CD4-positive, CD25-positive, alpha-beta regulatory T cell (primary cell): Measurements from ENCODE around the gene ALG9. TPM values are rescaled to one million over a fixed set of nuclear protein-coding genes. Genes with fewer than 3 reads are reported as not detected.

Experiments used
- ATAC-seq, 2 donors: fragments of 150-1000 bp; cut with Tn5 transposase; one replicate each; pipeline ENCODE4 v1.10.0; 2021; ENCODE audit warnings: low read depth in 2 of 2, moderate number of reproducible peaks in 2 of 2, moderate library complexity in 1 of 2
- DNase-seq, 3 donors: peaks; one replicate each; pipeline versions ENCODE4 v3.0.0 to v3.0.0-alpha.2; 2012 to 2022; ENCODE audit warnings: mixed read lengths in 1 of 3
- H3K27ac ChIP-seq: one replicate; pipeline ENCODE4 v1.7.0; 2013; ENCODE audit warnings: mild to moderate bottlenecking, low read length; ENCODE audit not compliant: insufficient read depth, poor library complexity, severe bottlenecking
- H3K27me3 ChIP-seq: one replicate; pipeline ENCODE4 v1.7.0; 2013; ENCODE audit warnings: low read length; ENCODE audit not compliant: control insufficient read depth, insufficient read depth
- H3K36me3 ChIP-seq: one replicate; pipeline ENCODE4 v1.7.0; 2013; ENCODE audit warnings: mild to moderate bottlenecking, low read length, moderate library complexity; ENCODE audit not compliant: control insufficient read depth, insufficient read depth
- H3K4me1 ChIP-seq: 2 replicates; pipeline ENCODE4 v1.7.0; 2013; ENCODE audit warnings: mild to moderate bottlenecking, low read length; ENCODE audit not compliant: insufficient read depth, control insufficient read depth, poor library complexity, severe bottlenecking
- H3K4me3 ChIP-seq: one replicate; pipeline ENCODE4 v1.7.0; 2013; ENCODE audit warnings: low read depth, mild to moderate bottlenecking, low read length, moderate library complexity
- H3K9me3 ChIP-seq, 2 experiments: 1 replicate in 1 of 2; 2 replicates in 1 of 2; pipeline ENCODE4 v1.7.0; 2013; ENCODE audit warnings: low read length in 2 of 2, mild to moderate bottlenecking in 1 of 2, moderate library complexity in 1 of 2; ENCODE audit not compliant: control insufficient read depth in 2 of 2
- H3K27ac Mint-ChIP-seq, 3 donors: one replicate each; pipeline ENCODE4 v1.8.0; 2020 to 2022; ENCODE audit warnings: mild to moderate bottlenecking in 3 of 3, mixed read lengths in 3 of 3, moderate library complexity in 2 of 3
- H3K27me3 Mint-ChIP-seq: one replicate; pipeline ENCODE4 v1.8.0; 2022; ENCODE audit warnings: mild to moderate bottlenecking, mixed read lengths
- H3K36me3 Mint-ChIP-seq: one replicate; pipeline ENCODE4 v1.8.0; 2020; ENCODE audit warnings: mixed read lengths
- H3K4me1 Mint-ChIP-seq, 4 donors: one replicate each; pipeline ENCODE4 v1.8.0; 2020 to 2022; ENCODE audit warnings: mixed read lengths in 4 of 4, mild to moderate bottlenecking in 1 of 4
- H3K4me3 Mint-ChIP-seq, 4 donors: one replicate each; pipeline ENCODE4 v1.8.0; 2020 to 2022; ENCODE audit warnings: mild to moderate bottlenecking in 4 of 4, mixed read lengths in 4 of 4, moderate library complexity in 3 of 4
- H3K9me3 Mint-ChIP-seq, 7 donors: one replicate each; pipeline ENCODE4 v1.8.0; 2020 to 2022; ENCODE audit warnings: mixed read lengths in 7 of 7, mild to moderate bottlenecking in 3 of 7, moderate library complexity in 2 of 7
- polyA plus RNA-seq, 4 donors: library from polyadenylated mRNA; unstranded; fragments of 300-500 nt; fragmentation: Illumina TruSeq; gene quantifications; one replicate each; pipeline ENCODE4 v1.2.3, GENCODE V29; 2021
- total RNA-seq: library from RNA; stranded (reverse); gene quantifications from one replicate; pipeline ENCODE4 v1.2.3, GENCODE V29; 2022

ALG9 gene
- total and polyA plus RNA-seq, 5 donors from 2014 or later: 13.9 to 30.6 (median 16.8) TPM

DNA sequence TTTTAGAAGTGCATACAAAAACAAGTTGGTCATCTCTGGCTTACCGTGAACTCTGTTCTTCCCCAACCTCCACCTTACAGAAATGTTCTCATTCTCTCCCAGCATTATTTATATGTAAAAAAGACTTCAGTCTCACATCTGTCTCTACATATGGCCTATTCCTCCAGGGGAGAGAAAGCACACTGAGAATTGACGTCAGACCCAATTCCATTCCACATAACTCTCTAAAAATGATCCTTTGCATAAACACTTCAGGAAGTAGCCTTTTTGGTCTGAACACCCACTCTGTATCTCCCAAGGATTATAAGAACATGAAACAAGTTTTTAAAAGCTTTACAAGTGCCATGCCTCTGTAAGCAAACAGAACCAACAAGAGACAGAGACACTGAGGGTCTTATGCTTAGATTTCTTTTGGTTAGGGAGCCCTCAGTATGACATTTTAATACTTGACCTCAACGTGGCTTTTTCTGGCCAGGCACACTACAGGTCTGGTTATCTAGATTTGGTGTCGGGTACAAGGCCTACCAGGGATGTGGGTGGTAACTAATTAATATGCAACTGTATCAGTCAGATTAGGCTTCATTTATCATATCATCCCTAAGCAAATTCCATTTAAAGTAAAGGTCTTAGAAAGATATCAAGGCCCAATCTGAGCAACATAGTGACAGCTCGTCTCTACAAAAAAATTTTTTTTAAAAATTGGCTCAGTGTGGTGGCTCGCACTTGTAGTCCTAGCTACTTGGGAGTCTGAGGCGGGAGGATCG, 56.6 kb downstream of the ALG9 start:
- no peak for ATAC-seq
- Histone ChIP-seq H3K9me3 (no peaks in the 10 kb centered on the region), H3K4me3 (no peak overlapping the region), H3K36me3 (peaks cover 3% of the 10 kb centered on the region), H3K27me3 (no peaks in the 10 kb centered on the region), H3K27ac (no peak overlapping the region), H3K4me1 (no peaks in the 10 kb centered on the region)
- DNase-seq: no peak
- peak overlapping the region in 2 of 3 donors; percentile 8 to 52 for H3K27ac Mint-ChIP-seq
- peaks cover 21% of the 10 kb centered on the region for H3K36me3 Mint-ChIP-seq
- no peaks in the 10 kb centered on the region for H3K9me3 Mint-ChIP-seq
- peaks cover 3 to 13% (median 9%) of the 10 kb centered on the region in 4 donors for H3K4me1 Mint-ChIP-seq
- H3K27me3 Mint-ChIP-seq: no peaks in the 10 kb centered on the region
- peak overlapping the region in 1 of 4 donors; percentile 78 for H3K4me3 Mint-ChIP-seq

DNA sequence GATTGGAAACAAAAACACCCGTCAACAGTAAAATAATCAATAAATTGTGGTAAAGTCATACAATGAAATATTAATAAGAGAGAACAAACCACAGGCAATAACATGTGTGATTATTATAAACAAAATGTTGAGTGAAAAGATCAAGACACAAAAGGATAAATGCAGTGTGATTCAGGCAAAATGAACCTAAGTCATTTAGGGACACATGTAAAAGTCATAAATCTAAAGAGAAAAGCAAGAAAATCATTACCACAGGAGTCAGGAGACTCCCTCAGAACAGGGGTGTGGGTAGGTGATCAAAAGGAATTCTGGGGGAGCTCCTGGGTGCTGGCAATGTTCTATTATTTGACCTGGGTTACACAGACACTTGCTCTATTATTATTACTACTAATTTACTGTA, 57.3 kb downstream of the ALG9 start:
- H3K4me3 ChIP-seq: no peak overlapping the region
- no peaks in the 10 kb centered on the region for H3K9me3 ChIP-seq
- DNase-seq: no peak
- Mint-ChIP-seq H3K27ac (peak overlapping the region in 1 of 3 donors; percentile 62), H3K4me1 (peaks cover 3 to 13% (median 9%) of the 10 kb centered on the region in 4 donors), H3K27me3 (no peaks in the 10 kb centered on the region), H3K4me3 (no peak overlapping the region), H3K9me3 (no peaks in the 10 kb centered on the region), H3K36me3 (peaks cover 23% of the 10 kb centered on the region)
- H3K27ac ChIP-seq: no peak overlapping the region
- H3K27me3 ChIP-seq: no peaks in the 10 kb centered on the region
- H3K36me3 ChIP-seq: peaks cover 9% of the 10 kb centered on the region
- ATAC-seq: no peak
- no peaks in the 10 kb centered on the region for H3K4me1 ChIP-seq

DNA sequence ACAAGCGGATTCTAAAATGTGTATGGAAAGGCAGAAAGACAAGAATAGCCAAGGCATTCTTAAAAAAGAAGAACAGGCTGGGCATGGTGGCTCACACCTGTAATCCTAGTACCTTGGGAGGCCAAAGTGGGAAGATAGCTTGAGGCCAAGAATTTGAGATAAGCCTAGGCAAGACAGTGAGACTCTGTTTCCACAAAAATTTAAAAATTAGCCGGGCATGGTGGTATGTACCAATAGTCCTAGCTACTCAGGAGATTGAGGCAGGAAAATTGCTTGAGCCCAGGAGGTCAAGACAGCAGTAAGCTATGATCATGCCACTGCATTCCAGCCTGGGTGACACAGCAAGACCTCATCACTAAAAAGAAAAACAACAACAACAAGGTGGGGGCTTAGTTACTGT, 59.2 kb downstream of the ALG9 start:
- Mint-ChIP-seq H3K27ac (no peak overlapping the region), H3K4me3 (no peak overlapping the region), H3K36me3 (peaks cover 30% of the 10 kb centered on the region), H3K27me3 (no peaks in the 10 kb centered on the region), H3K9me3 (no peaks in the 10 kb centered on the region), H3K4me1 (peaks cover 6 to 13% (median 9%) of the 10 kb centered on the region in 4 donors)
- Histone ChIP-seq H3K4me1 (no peaks in the 10 kb centered on the region), H3K9me3 (no peaks in the 10 kb centered on the region), H3K27ac (no peak overlapping the region), H3K36me3 (peaks cover 21% of the 10 kb centered on the region), H3K4me3 (no peak overlapping the region), H3K27me3 (no peaks in the 10 kb centered on the region)
- ATAC-seq (no peak), DNase-seq (no peak)

DNA sequence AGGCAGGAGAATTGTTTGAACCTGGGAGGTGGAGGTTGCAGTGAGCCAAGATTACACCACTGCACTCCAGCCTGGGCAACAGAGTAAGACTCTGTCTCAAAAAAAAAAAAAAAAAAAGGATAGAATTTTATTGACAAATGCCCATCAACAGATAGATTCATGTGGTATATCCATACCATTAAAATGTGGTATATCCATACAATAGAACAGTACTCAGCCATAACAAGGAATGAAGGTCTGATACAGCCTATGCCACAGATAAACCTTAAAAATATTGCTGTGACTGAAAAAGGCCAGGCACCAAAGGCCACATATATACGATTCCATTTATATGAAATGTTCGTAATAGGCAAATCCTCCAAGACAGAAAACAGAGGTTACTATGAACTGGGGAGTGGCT, 59.9 kb downstream of the ALG9 start:
- Mint-ChIP-seq H3K36me3 (peaks cover 33% of the 10 kb centered on the region), H3K27ac (no peak overlapping the region), H3K27me3 (no peaks in the 10 kb centered on the region), H3K4me3 (no peak overlapping the region), H3K9me3 (no peaks in the 10 kb centered on the region), H3K4me1 (peaks cover 8 to 13% (median 10%) of the 10 kb centered on the region in 4 donors)
- no peak overlapping the region for H3K4me3 ChIP-seq
- H3K27ac ChIP-seq: no peak overlapping the region
- no peaks in the 10 kb centered on the region for H3K9me3 ChIP-seq
- no peaks in the 10 kb centered on the region for H3K27me3 ChIP-seq
- DNase-seq: no peak
- ATAC-seq: no peak
- no peaks in the 10 kb centered on the region for H3K4me1 ChIP-seq
- peaks cover 22% of the 10 kb centered on the region for H3K36me3 ChIP-seq

DNA sequence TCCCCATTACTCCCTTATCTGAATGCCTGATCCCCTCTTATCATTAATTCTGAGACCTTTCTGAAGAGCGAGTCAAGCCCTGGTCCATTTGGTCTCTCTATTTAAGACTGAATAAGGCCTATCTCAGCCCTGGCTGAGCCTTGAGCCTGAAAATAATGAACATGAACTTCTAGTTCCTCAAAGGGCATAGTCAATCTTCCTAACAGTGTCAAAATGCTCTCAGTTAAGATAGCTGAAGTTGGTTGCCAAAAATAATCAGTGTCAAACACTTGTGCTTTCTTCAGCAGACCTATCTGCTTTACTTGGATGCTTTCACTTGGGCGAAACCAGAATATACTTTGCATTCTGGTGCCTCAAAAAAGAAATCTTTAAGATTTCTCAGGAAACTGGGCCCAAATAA, 62.5 kb downstream of the ALG9 start:
- H3K27ac ChIP-seq: no peak overlapping the region
- Mint-ChIP-seq H3K27ac (peak overlapping the region in 1 of 3 donors; percentile 18), H3K4me3 (no peak overlapping the region), H3K9me3 (no peaks in the 10 kb centered on the region), H3K27me3 (no peaks in the 10 kb centered on the region), H3K4me1 (peaks cover 4 to 12% (median 6%) of the 10 kb centered on the region in 4 donors), H3K36me3 (peaks cover 46% of the 10 kb centered on the region)
- ATAC-seq: no peak
- H3K36me3 ChIP-seq: peaks cover 40% of the 10 kb centered on the region
- H3K27me3 ChIP-seq: no peaks in the 10 kb centered on the region
- H3K9me3 ChIP-seq: no peaks in the 10 kb centered on the region
- no peak overlapping the region for H3K4me3 ChIP-seq
- H3K4me1 ChIP-seq: no peaks in the 10 kb centered on the region
- no peak for DNase-seq

DNA sequence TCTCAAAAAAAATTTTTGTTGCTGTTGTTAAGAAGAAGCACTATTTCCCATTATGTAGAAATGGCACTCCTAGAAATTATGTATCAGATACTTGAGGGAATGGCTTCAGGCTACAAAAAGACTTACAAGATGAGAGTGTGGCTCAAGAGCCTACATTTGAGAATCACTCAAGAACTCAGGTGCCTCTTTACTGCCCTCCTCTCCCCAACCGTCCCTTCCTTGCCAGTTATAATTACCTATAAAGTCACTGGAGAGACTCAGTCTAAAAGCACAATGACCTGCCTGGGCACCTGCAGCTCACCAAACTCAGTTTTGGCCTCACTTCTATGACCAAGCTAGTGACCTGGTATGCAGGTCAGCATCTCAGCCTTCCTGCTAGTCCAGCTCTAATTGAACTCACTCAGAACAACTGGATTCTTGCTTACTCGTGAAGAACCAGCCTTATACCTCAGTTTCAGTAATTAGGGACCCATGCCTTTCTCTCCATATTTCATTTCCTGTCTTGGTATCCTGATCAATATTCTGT, 63.3 kb downstream of the ALG9 start:
- H3K36me3 Mint-ChIP-seq: peaks cover 49% of the 10 kb centered on the region
- no peak for DNase-seq
- H3K36me3 ChIP-seq: peaks cover 43% of the 10 kb centered on the region

DNA sequence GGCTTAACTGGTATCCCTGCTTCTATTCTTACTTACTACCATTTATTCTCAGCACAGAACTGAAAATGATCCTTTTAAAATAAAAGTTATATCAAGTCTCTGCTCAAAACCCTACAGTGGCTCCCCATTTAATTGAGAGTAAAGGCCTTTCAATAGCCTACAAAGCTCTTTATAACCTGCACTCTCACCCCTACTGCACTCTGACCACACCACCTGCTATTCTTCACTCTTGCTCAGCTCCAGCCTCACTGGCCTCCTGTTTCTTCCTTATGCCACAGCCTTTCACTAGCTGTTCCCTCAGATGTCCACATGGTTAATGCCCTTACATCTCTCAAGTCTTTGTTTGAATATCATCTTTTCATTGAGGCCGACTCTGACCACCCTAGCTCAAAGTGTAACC, 64.3 kb downstream of the ALG9 start:
- Mint-ChIP-seq H3K27ac (peak overlapping the region in 1 of 3 donors; percentile 15), H3K27me3 (no peaks in the 10 kb centered on the region), H3K4me3 (no peak overlapping the region), H3K36me3 (peaks cover 57% of the 10 kb centered on the region), H3K9me3 (no peaks in the 10 kb centered on the region), H3K4me1 (peaks cover 0 to 11% (median 0%) of the 10 kb centered on the region in 4 donors)
- H3K9me3 ChIP-seq: no peaks in the 10 kb centered on the region
- H3K4me1 ChIP-seq: no peaks in the 10 kb centered on the region
- H3K36me3 ChIP-seq: peaks cover 47% of the 10 kb centered on the region
- no peak for ATAC-seq
- no peak overlapping the region for H3K27ac ChIP-seq
- H3K4me3 ChIP-seq: no peak overlapping the region
- DNase-seq: no peak
- no peaks in the 10 kb centered on the region for H3K27me3 ChIP-seq

More for the DNA sequence above, 63.3 kb downstream of the ALG9 start:
- Histone ChIP-seq H3K4me1 (no peaks in the 10 kb centered on the region), H3K4me3 (no peak overlapping the region), H3K27me3 (no peaks in the 10 kb centered on the region), H3K9me3 (no peaks in the 10 kb centered on the region), H3K27ac (no peak overlapping the region)
- Mint-ChIP-seq H3K27ac (peak overlapping the region in 1 of 3 donors; percentile 18), H3K4me1 (peaks cover 0 to 9% (median 1%) of the 10 kb centered on the region in 4 donors), H3K27me3 (no peaks in the 10 kb centered on the region), H3K4me3 (no peak overlapping the region), H3K9me3 (no peaks in the 10 kb centered on the region)
- ATAC-seq: no peak

DNA sequence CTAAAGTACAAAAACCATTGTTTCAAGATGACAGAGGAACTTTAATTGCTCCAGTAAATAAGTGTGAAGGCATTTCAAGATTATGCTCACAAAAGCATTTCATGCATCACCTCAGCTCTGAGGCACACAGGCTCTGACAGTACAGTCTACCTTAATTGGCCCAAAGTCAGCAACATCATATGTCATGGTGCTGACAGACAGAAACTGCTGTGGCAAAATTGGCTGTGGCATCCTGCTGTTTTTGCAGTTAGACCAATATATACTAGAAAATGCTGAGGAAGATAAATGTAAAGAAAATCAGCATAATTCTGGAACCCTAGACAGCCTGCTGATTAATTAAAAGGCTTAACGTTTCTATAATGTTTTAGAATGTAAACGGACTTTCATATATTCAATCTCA, 70.2 kb downstream of the ALG9 start:
- Mint-ChIP-seq H3K4me3 (no peak overlapping the region), H3K9me3 (peaks cover 0 to 6% (median 1%) of the 10 kb centered on the region in 7 donors), H3K27me3 (no peaks in the 10 kb centered on the region), H3K36me3 (peaks cover 67% of the 10 kb centered on the region), H3K4me1 (peaks cover 7 to 15% (median 9%) of the 10 kb centered on the region in 4 donors), H3K27ac (no peak overlapping the region)
- Histone ChIP-seq H3K4me1 (no peaks in the 10 kb centered on the region), H3K27ac (no peak overlapping the region), H3K4me3 (no peak overlapping the region), H3K27me3 (no peaks in the 10 kb centered on the region), H3K36me3 (peaks cover 46% of the 10 kb centered on the region), H3K9me3 (no peaks in the 10 kb centered on the region)
- DNase-seq (no peak), ATAC-seq (no peak)
